RWPE2 (cell line): ENCODE data around the gene LRRC8E.

ENCODE experiments used
- ATAC-seq: fragments of 200-7000 bp; cut with Tn5 transposase; 3 replicates; pipeline ENCODE4 v1.9.1; 2021; ENCODE audit warnings: low read depth
- DNase-seq: peaks from one replicate; pipeline ENCODE4 v3.0.0-alpha.2; 2020; ENCODE audit warnings: low spot score
- H3K27ac ChIP-seq: fragments of 450-650 bp; 2 replicates; pipeline ENCODE4 v1.5.1; 2017; ENCODE audit warnings: mild to moderate bottlenecking; ENCODE audit not compliant: poor library complexity, severe bottlenecking
- H3K27me3 ChIP-seq: fragments of 250-450 bp; sonication (Bioruptor Pico); 2 replicates; pipeline ENCODE4 v1.5.1; 2021; ENCODE audit warnings: mild to moderate bottlenecking, moderate library complexity; ENCODE audit not compliant: insufficient read depth, poor library complexity, severe bottlenecking
- H3K36me3 ChIP-seq: fragments of 250-450 bp; sonication (Bioruptor Pico); 2 replicates; pipeline ENCODE4 v1.5.1; 2020; ENCODE audit warnings: low read depth, mild to moderate bottlenecking, moderate library complexity
- H3K4me1 ChIP-seq: fragments of 250-450 bp; sonication (Bioruptor Pico); 2 replicates; pipeline ENCODE4 v1.5.1; 2021; ENCODE audit warnings: mild to moderate bottlenecking, moderate library complexity; ENCODE audit not compliant: insufficient read depth, poor library complexity, severe bottlenecking
- H3K4me3 ChIP-seq: fragments of 250-450 bp; sonication (Bioruptor Pico); 2 replicates; pipeline ENCODE4 v1.5.1; 2021; ENCODE audit warnings: mild to moderate bottlenecking, moderate library complexity; ENCODE audit not compliant: severe bottlenecking
- H3K9me3 ChIP-seq: fragments of 250-450 bp; sonication (Bioruptor Pico); 2 replicates; pipeline ENCODE4 v1.5.1; 2021; ENCODE audit warnings: mild to moderate bottlenecking, moderate library complexity; ENCODE audit not compliant: severe bottlenecking
- TF ChIP-seq, protein P1 (sequence below): fragments of 450-650 bp; IDR thresholded peaks from one replicate; pipeline ENCODE4 v1.5.1; 2017; ENCODE audit warnings: mild to moderate bottlenecking, moderate library complexity; ENCODE audit not compliant: poor library complexity, severe bottlenecking

The LRRC8E gene

DNA sequence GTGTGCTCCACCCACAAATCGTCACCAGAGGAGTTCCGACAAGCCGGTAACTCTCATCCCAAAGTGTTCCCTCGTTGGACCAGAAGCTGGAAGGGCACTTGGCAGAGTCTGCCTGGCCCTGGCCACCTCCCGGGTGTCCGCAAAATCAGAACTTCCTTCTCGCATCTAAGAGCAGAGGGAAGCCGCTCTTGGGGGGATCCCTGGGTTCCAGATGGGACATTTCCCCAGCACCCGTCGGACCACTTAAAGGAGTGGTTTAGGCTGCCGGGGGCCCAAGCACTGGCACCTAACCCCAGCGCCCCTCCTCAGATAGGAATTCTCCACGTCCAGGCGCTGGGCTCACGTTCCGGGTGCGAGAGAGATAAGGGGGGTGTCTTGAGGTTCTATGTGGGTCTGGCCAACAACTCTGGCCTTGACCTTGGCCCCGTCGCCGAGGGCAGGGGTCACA, 14.5 kb downstream of the LRRC8E start:
- ATAC-seq (no peak), DNase-seq (peak; percentile 41)

GRCh38 chr19:7903244-7904073, 15.1 kb downstream of the LRRC8E start, which contains the start of gene MAP2K7:
MAP2K7 (plus strand) TSS chr19:7903877; CDS start chr19:7903945, 68 bp downstream.
- Histone ChIP-seq H3K27me3 (no peaks in the 10 kb centered on the region), H3K36me3 (peaks cover 27% of the 10 kb centered on the region)
- TF ChIP-seq, protein P1, sequence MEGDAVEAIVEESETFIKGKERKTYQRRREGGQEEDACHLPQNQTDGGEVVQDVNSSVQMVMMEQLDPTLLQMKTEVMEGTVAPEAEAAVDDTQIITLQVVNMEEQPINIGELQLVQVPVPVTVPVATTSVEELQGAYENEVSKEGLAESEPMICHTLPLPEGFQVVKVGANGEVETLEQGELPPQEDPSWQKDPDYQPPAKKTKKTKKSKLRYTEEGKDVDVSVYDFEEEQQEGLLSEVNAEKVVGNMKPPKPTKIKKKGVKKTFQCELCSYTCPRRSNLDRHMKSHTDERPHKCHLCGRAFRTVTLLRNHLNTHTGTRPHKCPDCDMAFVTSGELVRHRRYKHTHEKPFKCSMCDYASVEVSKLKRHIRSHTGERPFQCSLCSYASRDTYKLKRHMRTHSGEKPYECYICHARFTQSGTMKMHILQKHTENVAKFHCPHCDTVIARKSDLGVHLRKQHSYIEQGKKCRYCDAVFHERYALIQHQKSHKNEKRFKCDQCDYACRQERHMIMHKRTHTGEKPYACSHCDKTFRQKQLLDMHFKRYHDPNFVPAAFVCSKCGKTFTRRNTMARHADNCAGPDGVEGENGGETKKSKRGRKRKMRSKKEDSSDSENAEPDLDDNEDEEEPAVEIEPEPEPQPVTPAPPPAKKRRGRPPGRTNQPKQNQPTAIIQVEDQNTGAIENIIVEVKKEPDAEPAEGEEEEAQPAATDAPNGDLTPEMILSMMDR, result peak; percentile 86

More for the DNA sequence above, 14.5 kb downstream of the LRRC8E start:
- Histone ChIP-seq H3K4me3 (peak overlapping the region; percentile 53), H3K9me3 (no peaks in the 10 kb centered on the region), H3K36me3 (peaks cover 29% of the 10 kb centered on the region), H3K27ac (peak overlapping the region; percentile 67), H3K27me3 (no peaks in the 10 kb centered on the region), H3K4me1 (peaks cover 13% of the 10 kb centered on the region)
- TF ChIP-seq, protein P1, result no peak

DNA sequence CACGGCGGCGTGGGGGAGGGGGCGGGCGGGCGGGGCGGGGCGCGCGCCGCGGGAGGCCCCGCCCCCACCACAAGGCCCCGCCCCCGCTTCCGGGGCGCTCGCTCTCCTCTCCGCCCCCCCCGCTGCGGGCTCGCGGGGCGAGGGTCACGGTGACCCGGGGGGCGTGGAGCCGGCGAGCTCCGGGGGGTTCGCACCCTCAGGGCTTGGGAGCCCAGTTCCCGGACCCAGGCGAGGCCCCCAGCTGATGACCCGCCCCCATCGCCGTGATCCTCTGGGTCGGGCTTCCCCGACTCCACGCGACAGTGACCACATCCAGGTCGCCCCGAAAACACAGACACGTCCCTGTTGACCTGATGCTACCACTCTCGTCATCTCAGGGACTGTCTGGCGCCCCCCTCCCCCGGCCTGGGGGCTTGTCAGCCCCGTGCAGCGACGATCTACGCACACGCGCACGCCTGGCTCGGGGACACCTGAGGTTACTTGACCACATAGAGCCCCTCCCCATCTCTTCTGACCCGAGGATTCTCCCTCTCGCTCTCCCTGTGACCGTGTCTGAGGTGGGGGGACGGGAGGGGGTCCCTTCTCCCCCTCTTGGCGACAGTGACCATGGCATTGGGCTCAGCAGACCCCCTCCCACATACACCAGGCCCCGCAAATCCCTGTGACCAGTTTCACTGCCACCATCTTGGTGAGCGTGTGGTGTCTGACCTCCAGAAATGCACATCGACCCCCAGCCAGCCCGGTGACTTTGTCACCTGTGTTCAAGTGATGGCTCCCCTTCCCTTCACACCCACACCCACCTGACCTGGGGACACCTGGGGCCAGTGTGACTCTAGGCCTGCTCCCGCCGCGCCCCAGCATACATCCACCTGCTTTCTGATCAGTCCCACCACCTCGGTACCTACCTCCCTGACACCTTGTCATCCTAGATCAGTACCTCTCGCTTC, 16.0 kb downstream of the LRRC8E start:
- Histone ChIP-seq H3K4me1 (peaks cover 13% of the 10 kb centered on the region), H3K4me3 (peak overlapping the region; percentile 75), H3K9me3 (no peaks in the 10 kb centered on the region), H3K27me3 (no peaks in the 10 kb centered on the region), H3K27ac (peak overlapping the region; percentile 67), H3K36me3 (peaks cover 18% of the 10 kb centered on the region)
- TF ChIP-seq, protein P1, result no peak
- peak; percentile 41 for DNase-seq
- ATAC-seq, result no peak

More at GRCh38 chr19:7903244-7904073, 15.1 kb downstream of the LRRC8E start, which contains the start of gene MAP2K7:
- DNase-seq, result peak; percentile 98
- Histone ChIP-seq H3K9me3 (no peaks in the 10 kb centered on the region), H3K4me1 (peaks cover 13% of the 10 kb centered on the region), H3K27ac (peak within 1 kb of the TSS; percentile 67), H3K4me3 (peak within 1 kb of the TSS; percentile 75)
- ATAC-seq, result peak; percentile 69

DNA sequence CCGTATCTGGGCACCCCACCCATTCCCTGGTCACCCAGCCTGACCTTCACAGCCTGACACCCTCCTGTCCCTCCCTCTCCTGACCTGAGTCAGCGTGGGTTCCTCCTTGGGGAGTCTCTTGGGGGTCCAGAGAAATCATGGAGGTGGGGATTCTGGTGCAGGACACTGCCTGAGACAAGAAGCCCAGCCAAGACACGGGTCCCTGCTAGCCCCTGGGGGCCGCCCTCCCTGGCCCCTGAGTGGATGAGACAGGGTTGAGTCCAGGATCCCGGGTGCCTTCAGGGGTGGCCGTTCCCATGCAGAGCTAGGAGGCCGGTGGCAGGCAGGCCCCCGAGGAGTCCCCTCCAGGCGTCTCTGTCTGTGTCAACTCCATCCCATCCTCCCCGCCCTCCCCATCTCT, 17.0 kb downstream of the LRRC8E start:
- peaks cover 17% of the 10 kb centered on the region for H3K36me3 ChIP-seq
- no peaks in the 10 kb centered on the region for H3K9me3 ChIP-seq
- H3K27me3 ChIP-seq, result no peaks in the 10 kb centered on the region
- H3K4me1 ChIP-seq, result peaks cover 13% of the 10 kb centered on the region
- ATAC-seq (no peak), DNase-seq (peak; percentile 50)
- H3K27ac ChIP-seq, result peak overlapping the region; percentile 67
- TF ChIP-seq, protein P1, result no peak
- H3K4me3 ChIP-seq, result no peak overlapping the region
